SK-N-SH treated with all-trans-retinoic acid at 6 μM for 48 hours (cell line): ENCODE measurements around the gene RHBDL2.
"Not testable (repeated sequence)": the region's sequence is repeated elsewhere in the genome, so short reads cannot be mapped to it uniquely, and the experiment has no call there.

Experiments used
- ARNTL ChIP-seq: fragments of 450-650 bp; formaldehyde crosslinking; IDR thresholded peaks from 2 replicates; pipeline ENCODE4 v1.5.0; 2020; ENCODE audit warnings: low read depth, mild to moderate bottlenecking, moderate library complexity, borderline replicate concordance
- GLIS3 ChIP-seq: fragments of 250-450 bp; sonication (Bioruptor Pico); IDR thresholded peaks from 2 replicates; pipeline ENCODE4 v1.5.0; 2020; ENCODE audit warnings: mild to moderate bottlenecking, moderate library complexity
- PPARA ChIP-seq: fragments of 250-450 bp; sonication (Bioruptor Pico); IDR thresholded peaks from 2 replicates; pipeline ENCODE4 v1.5.0; 2020; ENCODE audit warnings: mild to moderate bottlenecking, borderline replicate concordance
- TOX ChIP-seq: fragments of 250-450 bp; sonication (Bioruptor Pico); IDR thresholded peaks from 2 replicates; pipeline ENCODE4 v1.8.0; 2021; ENCODE audit warnings: mild to moderate bottlenecking, moderate library complexity, borderline replicate concordance
- ZFP30 ChIP-seq: fragments of 450-650 bp; formaldehyde crosslinking; IDR thresholded peaks from 2 replicates; pipeline ENCODE4 v1.5.0; 2022; ENCODE audit warnings: mild to moderate bottlenecking, moderate library complexity
- ZNF8 ChIP-seq: fragments of 450-650 bp; formaldehyde crosslinking; IDR thresholded peaks from 2 replicates; pipeline ENCODE4 v1.5.0; 2020; ENCODE audit warnings: mild to moderate bottlenecking, moderate library complexity
- TF ChIP-seq, protein P1 (sequence below): fragments of 250-450 bp; sonication (Bioruptor Pico); IDR thresholded peaks from 2 replicates; pipeline ENCODE4 v1.8.0; 2020; ENCODE audit warnings: mild to moderate bottlenecking, moderate library complexity, borderline replicate concordance

- TF ChIP-seq ZFP30; ARNTL (CRISPR knock-in tag); GLIS3 (CRISPR knock-in tag); ZNF8; PPARA (CRISPR knock-in tag); TOX: not testable (repeated sequence)
- TF ChIP-seq, protein P1, sequence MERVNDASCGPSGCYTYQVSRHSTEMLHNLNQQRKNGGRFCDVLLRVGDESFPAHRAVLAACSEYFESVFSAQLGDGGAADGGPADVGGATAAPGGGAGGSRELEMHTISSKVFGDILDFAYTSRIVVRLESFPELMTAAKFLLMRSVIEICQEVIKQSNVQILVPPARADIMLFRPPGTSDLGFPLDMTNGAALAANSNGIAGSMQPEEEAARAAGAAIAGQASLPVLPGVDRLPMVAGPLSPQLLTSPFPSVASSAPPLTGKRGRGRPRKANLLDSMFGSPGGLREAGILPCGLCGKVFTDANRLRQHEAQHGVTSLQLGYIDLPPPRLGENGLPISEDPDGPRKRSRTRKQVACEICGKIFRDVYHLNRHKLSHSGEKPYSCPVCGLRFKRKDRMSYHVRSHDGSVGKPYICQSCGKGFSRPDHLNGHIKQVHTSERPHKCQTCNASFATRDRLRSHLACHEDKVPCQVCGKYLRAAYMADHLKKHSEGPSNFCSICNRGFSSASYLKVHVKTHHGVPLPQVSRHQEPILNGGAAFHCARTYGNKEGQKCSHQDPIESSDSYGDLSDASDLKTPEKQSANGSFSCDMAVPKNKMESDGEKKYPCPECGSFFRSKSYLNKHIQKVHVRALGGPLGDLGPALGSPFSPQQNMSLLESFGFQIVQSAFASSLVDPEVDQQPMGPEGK (CRISPR knock-in tag), result not testable (repeated sequence)
These were observed 31.5 kb upstream of the RHBDL2 start for GRCh38 chr1:38973145-38973544.
